GM21423 (cell line): Measurements from ENCODE around the gene DCDC1.
"Not testable (repeated sequence)": the region's sequence is repeated elsewhere in the genome, so short reads cannot be mapped to it uniquely, and the experiment has no call there.

ENCODE experiments used
- ATAC-seq: cut with Tn5 transposase; IDR thresholded peaks from one replicate; pipeline ENCODE4 v1.9.1; 2021; ENCODE audit warnings: mild to moderate bottlenecking, moderate library complexity; ENCODE audit not compliant: unreplicated experiment

Gene DCDC1

DNA sequence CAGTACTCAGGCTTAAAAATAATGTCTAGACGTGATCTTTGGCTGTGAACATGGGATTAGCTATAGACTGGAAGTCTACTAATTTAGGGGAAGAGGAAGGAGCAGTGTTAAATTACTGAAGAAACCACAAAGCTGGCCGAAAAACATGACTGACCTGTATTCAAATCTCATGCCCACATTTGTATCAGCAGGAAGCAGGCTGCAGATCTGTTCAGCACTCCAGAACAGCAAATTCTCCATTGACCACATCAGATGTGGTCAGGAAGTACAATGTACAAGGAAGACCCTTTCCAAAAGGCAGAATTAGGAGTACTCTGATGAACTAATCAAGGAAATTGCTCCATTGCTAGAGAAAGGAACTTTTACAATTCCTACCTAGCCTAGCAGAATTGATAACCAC is 31.7 kb downstream of the DCDC1 start:
- ATAC-seq, result no peak

DNA sequence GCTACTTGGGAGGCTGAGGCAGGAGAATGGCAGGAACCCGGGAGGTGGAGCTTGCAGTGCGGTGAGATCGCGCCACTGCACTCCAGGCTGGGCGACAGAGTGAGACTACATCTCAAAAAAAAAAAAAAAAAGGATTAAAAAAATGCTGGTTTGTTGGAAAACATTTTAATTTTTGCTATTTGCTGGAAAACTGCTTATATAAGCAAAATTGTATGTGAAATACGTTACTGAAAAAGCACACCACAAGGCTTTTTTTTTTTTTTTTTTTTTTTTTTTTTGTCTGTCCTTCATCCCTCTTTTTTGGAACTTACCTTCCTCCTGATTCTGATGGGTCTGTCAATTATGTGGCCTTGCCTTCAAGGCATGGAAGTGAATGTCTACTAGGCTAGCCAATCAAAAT is 40.8 kb downstream of the DCDC1 start:
- no peak for ATAC-seq

- no peak for ATAC-seq
Observed at GRCh38 chr11:31327417-31327816, 42.1 kb downstream of the DCDC1 start.

DNA sequence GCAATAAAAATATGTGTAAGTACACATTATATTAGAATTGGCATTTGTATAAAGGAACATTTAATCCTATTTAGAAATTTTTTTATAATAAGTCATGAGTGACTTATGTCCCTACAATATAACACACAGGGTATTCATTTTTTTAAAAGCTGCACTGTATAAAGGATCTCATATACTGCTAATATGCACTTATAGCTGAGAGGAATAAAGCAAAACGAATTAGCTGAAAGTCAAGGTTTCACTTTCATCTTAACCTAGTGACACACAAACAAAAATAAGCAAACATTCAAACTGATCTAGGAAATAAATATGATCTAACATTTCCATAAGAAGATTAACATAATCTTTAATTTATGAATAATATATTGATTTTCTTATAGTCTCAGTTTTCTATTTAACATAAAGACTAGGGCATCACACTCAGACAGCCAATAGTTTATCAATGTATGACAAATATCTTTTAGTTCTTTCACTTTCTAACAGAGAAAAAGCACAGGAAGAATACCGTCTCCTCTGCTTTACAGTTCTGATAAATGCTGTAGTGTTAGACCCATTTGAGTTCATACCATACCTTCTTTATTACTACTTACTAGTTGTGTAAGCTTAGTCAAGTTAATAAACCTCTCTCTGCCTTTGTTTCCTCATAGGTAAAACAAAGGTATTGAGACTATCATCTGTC is 42.9 kb downstream of the DCDC1 start:
- peak; percentile 80 for ATAC-seq

DNA sequence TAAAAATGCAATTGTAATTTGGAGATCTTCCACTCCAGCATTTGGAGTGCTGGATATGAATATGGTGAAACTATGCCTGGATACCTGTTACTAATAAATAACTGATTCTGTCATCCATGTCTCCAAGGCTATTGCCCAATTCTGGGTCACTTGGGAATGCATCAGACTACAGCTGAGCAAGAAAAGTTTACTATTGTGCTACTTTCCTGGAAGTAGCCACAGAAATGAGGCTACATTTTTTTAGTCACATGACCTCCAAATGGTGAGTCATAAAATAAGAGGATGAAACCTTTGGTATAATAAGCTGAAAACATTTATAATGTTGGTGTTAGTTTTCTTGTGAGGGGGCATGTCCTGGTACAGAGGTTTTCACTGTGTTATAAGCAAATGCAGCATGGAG is 44.4 kb downstream of the DCDC1 start:
- no peak for ATAC-seq

DNA sequence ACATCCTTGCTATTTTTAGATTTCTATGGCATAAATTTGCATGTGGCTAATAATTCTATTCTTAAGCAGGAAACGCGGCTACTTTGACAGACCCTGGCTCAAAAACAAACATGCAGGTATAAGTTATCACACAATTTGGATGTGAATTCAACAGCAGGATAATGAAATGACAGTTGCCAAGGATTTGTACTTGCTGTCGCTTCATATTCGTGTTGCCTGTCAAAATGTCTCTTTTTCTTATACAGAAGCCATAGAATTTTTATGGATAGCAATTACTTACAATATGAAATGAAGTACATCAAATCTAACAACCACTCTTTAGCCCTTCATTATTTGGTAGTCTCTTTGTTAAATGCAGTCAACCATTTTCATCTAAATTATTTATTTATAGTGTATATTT is 46.4 kb downstream of the DCDC1 start:
- ATAC-seq, result no peak

DNA sequence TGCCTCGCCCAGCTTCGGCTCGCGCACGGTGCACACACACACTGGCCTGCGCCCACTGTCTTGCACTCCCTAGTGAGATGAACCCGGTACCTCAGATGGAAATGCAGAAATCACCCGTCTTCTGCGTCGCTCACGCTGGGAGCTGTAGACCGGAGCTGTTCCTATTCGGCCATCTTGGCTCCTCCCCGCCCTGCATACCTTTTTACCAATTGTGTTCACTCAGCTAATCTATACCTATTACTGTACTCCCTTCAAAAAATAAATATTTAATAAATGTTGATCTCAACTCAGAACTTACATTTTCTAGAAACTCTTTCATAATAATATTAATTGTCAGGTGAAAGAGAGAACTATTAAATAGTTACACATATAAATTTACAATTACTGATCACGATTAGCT is 48.0 kb downstream of the DCDC1 start:
- not testable (repeated sequence) for ATAC-seq

GRCh38 chr11:31303644-31304180 is 65.8 kb downstream of the DCDC1 start:
- ATAC-seq, result no peak

GRCh38 chr11:31301549-31302510 is 67.7 kb downstream of the DCDC1 start:
- no peak for ATAC-seq

DNA sequence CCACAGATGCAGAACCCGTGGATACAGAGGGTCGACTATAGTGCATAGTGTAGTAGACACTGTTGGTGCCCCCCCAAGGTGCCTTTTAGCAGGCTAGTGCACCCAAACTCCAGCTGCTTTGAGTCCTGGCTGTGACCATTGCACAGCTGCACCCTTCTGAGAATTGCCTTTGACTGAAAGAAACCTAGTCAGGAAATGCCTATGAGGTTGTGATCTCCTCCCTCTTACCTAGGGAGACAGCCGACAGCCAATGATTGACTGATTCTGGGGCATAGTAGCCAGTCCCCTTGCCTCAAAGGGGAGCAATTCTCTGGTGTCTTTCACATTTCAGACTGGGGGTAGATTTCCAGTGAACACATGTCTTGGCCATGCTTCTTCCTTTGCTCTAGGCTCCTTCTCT is 74.2 kb downstream of the DCDC1 start:
- no peak for ATAC-seq

GRCh38 chr11:31273527-31273926 is 96.0 kb downstream of the DCDC1 start:
- not testable (repeated sequence) for ATAC-seq

DNA sequence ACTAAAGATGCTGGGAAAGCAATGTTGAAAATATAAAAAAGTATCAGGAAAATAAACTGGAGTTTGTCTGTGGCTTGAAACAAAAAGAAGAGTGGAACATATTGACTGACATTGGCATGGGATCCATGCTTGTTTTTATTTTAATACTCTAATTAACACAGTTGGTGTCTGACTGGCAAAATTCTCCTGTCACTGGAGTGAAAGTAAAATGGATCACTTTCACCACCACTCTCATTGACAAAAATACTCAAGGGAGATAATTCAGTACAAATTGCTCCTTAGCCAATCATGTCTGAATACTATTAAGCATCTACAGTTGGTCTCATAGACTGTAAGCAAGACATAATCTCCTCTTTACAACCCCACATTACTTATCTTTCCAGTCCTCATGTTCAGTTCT is 101.8 kb downstream of the DCDC1 start:
- no peak for ATAC-seq

DNA sequence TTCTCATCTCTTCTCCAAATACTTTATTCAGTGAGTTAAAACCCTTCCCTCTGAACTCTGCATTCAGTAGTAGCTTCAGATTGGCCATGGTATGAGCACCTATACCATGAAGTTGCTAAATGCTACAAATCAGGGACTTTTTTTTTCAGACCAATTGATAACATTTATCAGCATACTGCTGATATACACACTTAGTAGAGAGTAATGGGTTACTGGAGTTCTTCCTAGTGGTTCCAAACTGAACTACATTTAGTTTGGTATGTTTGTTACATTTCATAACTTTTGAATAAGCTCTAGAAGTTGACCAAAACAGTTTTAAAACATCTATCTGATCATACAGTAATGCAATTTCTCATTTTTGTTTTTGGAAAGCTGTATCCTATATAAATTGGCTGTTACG is 104.7 kb downstream of the DCDC1 start:
- no peak for ATAC-seq

- ATAC-seq, result no peak
Observed at GRCh38 chr11:31262761-31263160, 106.8 kb downstream of the DCDC1 start.

- no peak for ATAC-seq
Observed at GRCh38 chr11:31259797-31260196, 109.7 kb downstream of the DCDC1 start.

DNA sequence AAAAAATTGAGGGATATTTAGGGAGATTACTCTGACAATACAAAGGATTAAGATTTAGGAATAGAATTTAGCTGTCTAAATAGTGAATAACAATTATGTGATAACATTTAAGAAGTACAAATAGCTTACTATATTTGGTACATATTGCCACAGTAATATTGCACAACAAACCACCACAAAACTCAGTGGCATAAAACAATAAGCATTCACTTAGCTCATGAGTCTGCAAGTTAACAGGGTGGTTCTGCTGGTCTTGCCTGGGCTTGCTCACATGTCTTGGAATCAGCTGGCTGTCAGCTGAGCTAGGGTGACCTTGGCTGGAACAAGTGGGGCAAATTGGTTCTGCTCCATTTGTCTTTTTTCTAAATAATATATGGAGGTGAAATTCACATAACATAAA is 115.1 kb downstream of the DCDC1 start:
- ATAC-seq, result no peak

DNA sequence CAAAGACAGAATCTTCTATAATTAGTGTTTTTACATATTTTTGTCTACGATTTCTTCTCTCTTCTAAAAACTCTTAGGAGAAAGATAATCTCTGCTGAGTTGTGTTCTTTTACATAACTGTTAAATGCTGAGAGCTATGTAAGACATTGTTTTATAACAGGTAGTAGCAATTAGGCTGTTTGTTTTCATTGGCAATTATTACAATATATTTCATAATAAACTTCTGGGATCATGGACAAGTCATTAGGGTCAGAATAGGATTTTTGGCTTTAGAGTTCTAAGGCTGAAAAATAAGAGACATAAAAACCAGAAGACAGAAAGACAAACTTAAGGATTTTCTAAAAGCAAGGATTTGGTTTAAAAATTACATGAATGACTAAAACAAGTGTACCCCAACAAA is 120.8 kb downstream of the DCDC1 start:
- ATAC-seq, result no peak

- no peak for ATAC-seq
Observed at GRCh38 chr11:31247321-31247720, 122.2 kb downstream of the DCDC1 start.

DNA sequence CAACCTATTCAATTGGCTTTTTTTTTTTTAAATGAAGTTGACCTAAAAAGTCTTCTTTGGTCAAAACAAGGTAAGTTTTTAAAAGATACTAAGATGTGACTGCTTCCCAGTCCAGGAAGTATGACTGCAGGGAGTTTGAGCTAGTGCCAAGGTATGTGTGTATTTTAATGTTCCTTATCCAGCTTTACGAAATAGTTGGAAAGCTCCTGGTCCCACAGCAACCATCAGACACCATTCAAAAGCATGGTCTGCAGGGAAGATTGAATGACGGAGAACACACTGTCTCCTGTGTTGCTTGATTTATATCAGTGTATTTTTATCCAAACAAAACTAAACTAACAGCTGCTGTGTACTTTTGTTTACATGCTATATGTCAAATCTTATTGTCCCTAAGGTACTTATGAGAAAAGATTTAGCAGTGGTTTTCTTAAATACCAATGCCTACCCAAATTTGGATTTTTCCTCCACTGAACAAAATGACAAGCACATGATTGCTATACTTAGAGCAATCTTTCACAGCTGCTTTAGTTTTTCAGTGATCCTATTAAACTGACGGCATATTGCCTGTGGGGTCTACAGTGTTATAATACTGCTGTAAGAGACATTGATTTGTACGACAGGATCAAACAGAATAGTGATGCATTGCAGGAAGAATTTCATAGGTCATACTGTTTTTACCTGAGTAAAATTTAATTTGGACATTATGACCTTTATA is 122.9 kb downstream of the DCDC1 start:
- ATAC-seq, result no peak

DNA sequence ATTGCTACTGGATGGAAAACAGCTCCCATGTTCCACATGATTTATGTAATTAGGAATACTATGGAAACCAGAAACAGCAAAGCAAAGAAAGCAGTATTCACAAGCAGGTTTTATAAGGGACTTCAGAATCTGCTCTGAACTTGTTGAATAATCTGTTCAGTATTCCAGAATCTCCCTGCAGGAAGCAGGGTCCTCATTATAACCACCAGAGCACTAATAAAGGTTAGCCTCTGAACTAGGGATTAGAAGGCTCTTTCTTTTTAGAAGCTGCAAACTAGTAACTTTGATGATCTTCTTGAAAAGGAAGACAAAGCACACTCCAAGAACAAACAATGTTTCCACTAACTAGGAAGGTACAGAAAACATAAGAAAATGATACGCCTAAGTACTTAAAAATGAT is 125.8 kb downstream of the DCDC1 start:
- no peak for ATAC-seq

- ATAC-seq, result no peak
Observed at GRCh38 chr11:31240340-31240904, 129.1 kb downstream of the DCDC1 start.
